Measurements from ENCODE around the gene EME1. TPM values are rescaled to one million over a fixed set of nuclear protein-coding genes. Genes with fewer than 3 reads are reported as not detected.

EME1 gene
- total RNA-seq, 4 donors from 2014 or later = 1.7 to 3.4 TPM; not detected in 2

DNA sequence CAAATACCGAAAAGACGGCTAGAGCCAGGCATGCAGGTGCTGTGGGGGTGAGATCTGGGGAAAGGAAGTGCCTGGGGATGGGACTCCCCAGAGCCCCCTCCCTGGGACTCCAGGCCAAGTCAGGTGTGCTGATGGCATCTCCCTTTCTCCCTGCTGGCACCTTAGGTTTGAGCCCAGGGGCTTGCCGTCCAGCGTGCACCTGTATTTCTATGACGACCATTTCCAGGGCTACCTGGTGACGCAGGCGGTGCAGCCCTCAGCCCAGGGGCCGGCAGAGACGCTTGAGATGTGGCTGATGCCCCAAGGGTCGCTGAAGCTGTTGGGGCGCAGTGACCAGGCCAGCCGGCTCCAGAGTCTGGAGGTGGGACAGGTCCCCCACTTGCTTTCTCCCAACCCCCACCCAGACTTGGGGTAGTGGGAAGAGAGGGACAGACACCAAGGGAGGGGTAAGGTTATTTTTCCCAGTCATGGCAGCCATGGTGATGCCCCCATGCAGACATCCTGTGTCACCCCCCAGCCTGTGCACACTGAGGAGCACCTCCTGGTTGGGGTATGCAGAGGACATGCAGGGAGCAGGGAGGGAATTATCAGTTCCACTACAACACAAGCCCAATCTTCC is 16.0 kb upstream of the EME1 start:
- DNase-seq = no peak

DNA sequence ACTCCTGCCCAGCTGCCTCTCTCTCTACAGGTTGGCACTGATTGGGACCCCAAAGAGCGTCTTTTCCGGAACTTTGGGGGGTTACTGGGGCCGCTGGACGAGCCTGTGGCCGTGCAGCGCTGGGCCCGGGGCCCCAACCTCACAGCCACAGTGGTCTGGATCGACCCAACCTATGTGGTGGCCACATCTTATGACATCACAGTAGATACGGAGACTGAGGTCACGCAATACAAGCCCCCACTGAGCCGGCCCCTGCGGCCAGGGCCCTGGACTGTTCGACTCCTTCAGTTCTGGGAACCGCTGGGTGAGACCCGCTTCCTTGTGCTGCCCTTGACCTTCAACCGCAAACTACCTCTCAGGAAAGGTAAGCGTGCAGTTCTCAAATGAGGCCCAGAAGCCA is 14.9 kb upstream of the EME1 start:
- H3K9me3 ChIP-seq = no peaks in the 10 kb centered on the region
- TF ChIP-seq POLR2A (IDR thresholded peaks at IDR 0.05) = no peak
- no peak overlapping the region for H3K4me3 ChIP-seq
- peaks cover 0 to under 1% of the 10 kb centered on the region in 2 donors for H3K4me1 ChIP-seq
- intact Hi-C loops (cut with DNase I; ENCODE audit: low total_unique reads) = no loop called here
- H3K27ac ChIP-seq = no peak overlapping the region
- no peaks in the 10 kb centered on the region for H3K36me3 ChIP-seq
- H3K27me3 ChIP-seq = no peaks in the 10 kb centered on the region
- no peak for DNase-seq

More for the DNA sequence above, 16.0 kb upstream of the EME1 start:
- TF ChIP-seq POLR2A (IDR thresholded peaks at IDR 0.05) = no peak
- TF ChIP-seq, protein P1, sequence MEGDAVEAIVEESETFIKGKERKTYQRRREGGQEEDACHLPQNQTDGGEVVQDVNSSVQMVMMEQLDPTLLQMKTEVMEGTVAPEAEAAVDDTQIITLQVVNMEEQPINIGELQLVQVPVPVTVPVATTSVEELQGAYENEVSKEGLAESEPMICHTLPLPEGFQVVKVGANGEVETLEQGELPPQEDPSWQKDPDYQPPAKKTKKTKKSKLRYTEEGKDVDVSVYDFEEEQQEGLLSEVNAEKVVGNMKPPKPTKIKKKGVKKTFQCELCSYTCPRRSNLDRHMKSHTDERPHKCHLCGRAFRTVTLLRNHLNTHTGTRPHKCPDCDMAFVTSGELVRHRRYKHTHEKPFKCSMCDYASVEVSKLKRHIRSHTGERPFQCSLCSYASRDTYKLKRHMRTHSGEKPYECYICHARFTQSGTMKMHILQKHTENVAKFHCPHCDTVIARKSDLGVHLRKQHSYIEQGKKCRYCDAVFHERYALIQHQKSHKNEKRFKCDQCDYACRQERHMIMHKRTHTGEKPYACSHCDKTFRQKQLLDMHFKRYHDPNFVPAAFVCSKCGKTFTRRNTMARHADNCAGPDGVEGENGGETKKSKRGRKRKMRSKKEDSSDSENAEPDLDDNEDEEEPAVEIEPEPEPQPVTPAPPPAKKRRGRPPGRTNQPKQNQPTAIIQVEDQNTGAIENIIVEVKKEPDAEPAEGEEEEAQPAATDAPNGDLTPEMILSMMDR (IDR thresholded peaks at IDR 0.05) = no peak
- intact Hi-C loops (cut with DNase I; ENCODE audit: low total_unique reads) = no loop called here
- Histone ChIP-seq H3K4me3 (no peak overlapping the region), H3K36me3 (no peaks in the 10 kb centered on the region), H3K9me3 (no peaks in the 10 kb centered on the region), H3K27ac (no peak overlapping the region), H3K4me1 (no peaks in the 10 kb centered on the region), H3K27me3 (no peaks in the 10 kb centered on the region)

DNA sequence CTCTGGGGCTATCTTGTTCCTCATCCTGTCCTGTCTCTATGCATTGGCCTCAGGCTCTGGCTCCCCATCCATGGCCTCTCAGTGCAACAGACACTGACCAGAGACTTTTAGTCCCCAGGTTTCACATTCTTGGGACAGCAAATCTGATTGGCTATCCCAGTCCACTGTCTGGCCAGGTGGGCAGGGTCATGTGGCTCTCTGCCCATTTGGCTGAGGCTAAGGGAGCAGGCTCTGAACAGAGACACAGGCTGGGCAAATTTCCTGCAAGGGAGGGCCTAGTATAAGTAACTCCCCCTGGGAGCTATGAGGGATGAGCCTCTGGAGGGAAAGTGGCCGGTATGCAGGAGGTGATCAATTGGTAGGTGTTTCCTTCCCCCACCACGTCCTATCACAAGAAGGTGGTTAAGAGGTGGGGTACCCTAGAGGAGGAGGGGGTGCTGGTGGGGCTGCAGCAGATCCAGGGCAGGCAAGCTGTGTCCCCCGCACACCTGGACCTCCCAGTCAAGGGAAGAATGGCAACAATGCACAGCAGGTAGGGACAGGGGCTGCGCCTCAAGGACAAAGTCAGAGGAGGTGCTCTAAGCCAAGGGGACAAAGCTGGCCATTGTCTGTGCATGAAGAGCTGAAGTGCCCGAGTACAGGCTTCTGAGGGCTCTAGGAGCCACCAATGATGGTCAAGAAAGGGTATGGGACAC is 13.9 kb upstream of the EME1 start:
- Histone ChIP-seq H3K4me3 (no peak overlapping the region), H3K36me3 (no peaks in the 10 kb centered on the region), H3K4me1 (peaks cover 0 to 5% of the 10 kb centered on the region in 2 donors), H3K27me3 (no peaks in the 10 kb centered on the region), H3K27ac (no peak overlapping the region), H3K9me3 (no peaks in the 10 kb centered on the region)
- DNase-seq = no peak
- no peak for TF ChIP-seq POLR2A (IDR thresholded peaks at IDR 0.05)
- TF ChIP-seq, protein P1 (IDR thresholded peaks at IDR 0.05) = no peak
- intact Hi-C loops (cut with DNase I; ENCODE audit: low total_unique reads) = no loop called here

DNA sequence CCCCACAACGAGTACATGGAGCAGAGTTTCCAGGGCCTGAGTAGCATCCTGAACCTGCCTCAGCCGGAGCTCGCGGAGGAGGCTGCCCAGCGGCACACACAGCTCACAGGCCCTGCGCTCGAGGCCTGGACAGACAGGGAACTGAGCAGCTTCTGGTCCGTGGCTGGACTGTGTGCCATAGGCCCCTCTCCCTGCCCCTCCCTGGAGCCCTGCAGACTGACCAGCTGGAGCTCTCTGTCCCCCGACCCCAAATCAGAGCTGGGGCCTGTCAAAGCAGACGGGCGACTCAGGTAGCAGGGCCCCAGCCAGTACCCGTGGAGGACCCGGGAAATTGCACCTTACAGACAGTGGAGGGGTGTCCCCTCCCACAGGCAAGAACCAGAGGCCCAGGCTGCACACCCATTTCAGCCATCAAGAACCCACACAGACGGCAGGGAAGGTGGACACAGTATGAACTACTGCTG is 13.0 kb upstream of the EME1 start:
- intact Hi-C loops (cut with DNase I; ENCODE audit: low total_unique reads) = no loop called here
- Histone ChIP-seq H3K36me3 (no peaks in the 10 kb centered on the region), H3K4me3 (no peak overlapping the region), H3K27me3 (no peaks in the 10 kb centered on the region), H3K4me1 (peaks cover 0 to 5% of the 10 kb centered on the region in 2 donors), H3K27ac (no peak overlapping the region), H3K9me3 (no peaks in the 10 kb centered on the region)
- DNase-seq = no peak
- no peak for TF ChIP-seq POLR2A (IDR thresholded peaks at IDR 0.05)
- TF ChIP-seq, protein P1 (IDR thresholded peaks at IDR 0.05) = no peak

DNA sequence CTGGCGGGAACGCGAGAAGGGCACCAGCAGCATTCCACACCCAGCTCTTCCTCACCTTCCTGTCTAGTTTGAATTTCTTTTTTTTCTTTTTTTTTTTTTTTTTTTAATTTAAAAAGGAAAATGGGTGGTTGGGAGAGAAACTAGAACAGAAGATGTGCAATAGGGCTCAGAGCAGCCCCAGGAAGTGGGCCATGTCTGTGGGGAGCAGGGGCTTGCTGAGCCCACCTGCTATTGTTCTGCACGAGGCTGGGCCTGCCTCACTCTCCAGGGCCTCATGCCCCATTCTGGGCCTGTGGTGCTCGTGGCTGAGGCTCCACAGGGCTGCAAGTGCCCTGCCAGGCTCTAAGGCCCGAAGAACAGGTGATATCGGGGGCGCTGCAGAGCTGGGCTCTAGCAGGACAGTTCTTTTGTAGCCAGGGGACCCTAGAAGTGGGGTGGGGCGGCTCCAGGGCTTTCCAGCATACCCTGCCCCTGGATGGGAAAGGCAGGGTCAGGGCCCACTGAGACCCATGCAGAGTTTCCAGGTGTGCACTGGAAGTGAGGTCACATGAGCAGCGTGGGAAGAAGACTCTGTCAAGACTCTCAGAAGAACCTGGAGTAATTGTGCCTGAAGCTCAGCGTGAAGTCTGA is 12.4 kb upstream of the EME1 start:
- peaks cover 0 to 5% of the 10 kb centered on the region in 2 donors for H3K4me1 ChIP-seq
- intact Hi-C loops (cut with DNase I; ENCODE audit: low total_unique reads) = no loop called here
- no peak for DNase-seq

More for the DNA sequence above, 12.4 kb upstream of the EME1 start:
- H3K9me3 ChIP-seq = no peaks in the 10 kb centered on the region
- no peak overlapping the region for H3K27ac ChIP-seq
- H3K4me3 ChIP-seq = no peak overlapping the region
- H3K36me3 ChIP-seq = no peaks in the 10 kb centered on the region
- H3K27me3 ChIP-seq = no peaks in the 10 kb centered on the region
- no peak for TF ChIP-seq POLR2A (IDR thresholded peaks at IDR 0.05)
- TF ChIP-seq, protein P1 (IDR thresholded peaks at IDR 0.05) = no peak

Measured in uterus (tissue), 4 donors.